IMR-90 (cell line): ENCODE measurements around the gene ZBTB11. TPM values are rescaled to one million over a fixed set of nuclear protein-coding genes. Genes with fewer than 3 reads are reported as not detected.

Source experiments
- ATAC-seq: fragments of 200-7000 bp; cut with Tn5 transposase; 2 replicates; pipeline ENCODE4 v1.9.1; 2020; ENCODE audit warnings: low read depth, mild to moderate bottlenecking, moderate library complexity
- BruUV-seq: library from RNA; stranded (reverse); fragments of 400-500 nt; replicated peaks from 2 replicates; lab custom pipeline; 2021; lab: Mats Ljungman, UMichigan
- CTCF ChIA-PET: fragments of 300-600 bp; formaldehyde crosslinking; extraction: SDS; loops from one replicate; lab custom pipeline; 2021; ENCODE audit warnings: antibody characterized with exemption; lab: Yijun Ruan, JAX
- POLR2A ChIA-PET: fragments of 300-600 bp; sonication (Branson Sonifier 250); formaldehyde crosslinking; loops from one replicate; lab custom pipeline; 2022; ENCODE audit warnings: antibody characterized with exemption; ENCODE audit not compliant: unreplicated experiment; lab: Charles Lee
- DNase-seq: peaks from one replicate; pipeline ENCODE4 v3.0.0; 2013
- H2AFZ ChIP-seq: replicated peaks from 2 replicates; pipeline ENCODE3; 2013; ENCODE audit warnings: low read length, mild to moderate bottlenecking; ENCODE audit not compliant: poor library complexity
- H2AK5ac ChIP-seq: 2 replicates; pipeline ENCODE4 v1.6.1; 2013; ENCODE audit warnings: low read depth, low read length, inconsistent platforms
- H2AK9ac ChIP-seq: replicated peaks from 2 replicates; pipeline ENCODE3; 2013; ENCODE audit warnings: mild to moderate bottlenecking, low read depth, low read length, moderate library complexity; ENCODE audit not compliant: poor library complexity
- H2BK120ac ChIP-seq: 2 replicates; pipeline ENCODE4 v1.6.1; 2013; ENCODE audit warnings: low read depth, low read length, inconsistent platforms
- H2BK15ac ChIP-seq: 3 replicates; pipeline ENCODE4 v1.6.1; 2013; ENCODE audit warnings: low read depth, low read length, inconsistent platforms
- H2BK20ac ChIP-seq: 2 replicates; pipeline ENCODE4 v1.6.1; 2013; ENCODE audit warnings: low read depth, mild to moderate bottlenecking, inconsistent platforms, low read length, moderate library complexity
- H2BK5ac ChIP-seq: 2 replicates; pipeline ENCODE4 v1.6.1; 2013; ENCODE audit warnings: mild to moderate bottlenecking, low read depth, low read length, inconsistent platforms; ENCODE audit not compliant: poor library complexity, severe bottlenecking
- H3K14ac ChIP-seq: replicated peaks from 2 replicates; pipeline ENCODE4 v1.6.1; 2013; ENCODE audit warnings: low read depth, low read length, inconsistent platforms
- H3K18ac ChIP-seq: 2 replicates; pipeline ENCODE4 v1.6.1; 2013; ENCODE audit warnings: low read depth, low read length, control low read depth
- H3K23ac ChIP-seq: 2 replicates; pipeline ENCODE4 v1.6.1; 2013; ENCODE audit warnings: low read depth, low read length, inconsistent platforms
- H3K27ac ChIP-seq: 2 replicates; pipeline ENCODE4 v1.5.1; 2013; ENCODE audit warnings: mild to moderate bottlenecking, control low read depth, low read length; ENCODE audit not compliant: insufficient read depth
- H3K27me3 ChIP-seq: 2 replicates; pipeline ENCODE4 v1.6.1; 2013; ENCODE audit warnings: low read length; ENCODE audit not compliant: control insufficient read depth, insufficient read depth
- H3K36me3 ChIP-seq: 2 replicates; pipeline ENCODE4 v1.6.1; 2013; ENCODE audit warnings: low read length, mixed read lengths; ENCODE audit not compliant: control insufficient read depth, insufficient read depth
- H3K4ac ChIP-seq: 2 replicates; pipeline ENCODE4 v1.6.1; 2013; ENCODE audit warnings: low read depth, low read length, inconsistent platforms
- H3K4me1 ChIP-seq: 2 replicates; pipeline ENCODE4 v1.6.1; 2013; ENCODE audit warnings: low read length, mixed read lengths; ENCODE audit not compliant: control insufficient read depth, insufficient read depth
- H3K4me2 ChIP-seq: 2 replicates; pipeline ENCODE4 v1.6.1; 2013; ENCODE audit warnings: low read depth, mild to moderate bottlenecking, control low read depth, low read length, moderate library complexity
- H3K4me3 ChIP-seq: 2 replicates; pipeline ENCODE4 v1.5.1; 2013; ENCODE audit warnings: low read depth, mild to moderate bottlenecking, control low read depth, low read length, moderate library complexity; ENCODE audit not compliant: insufficient read depth
- H3K56ac ChIP-seq: 2 replicates; pipeline ENCODE4 v1.6.1; 2013; ENCODE audit warnings: low read length, inconsistent platforms; ENCODE audit not compliant: insufficient read depth; ENCODE audit errors: extremely low read depth
- H3K79me1 ChIP-seq, 2 experiments: 2 replicates each; pipeline ENCODE4 v1.6.1; 2013; ENCODE audit warnings: low read length in 2 of 2, inconsistent platforms in 1 of 2, low read depth in 1 of 2
- H3K9ac ChIP-seq: 2 replicates; pipeline ENCODE4 v1.6.1; 2013; ENCODE audit warnings: low read depth, low read length, control low read depth
- H3K9me1 ChIP-seq: 2 replicates; pipeline ENCODE4 v1.6.1; 2013; ENCODE audit warnings: low read length, inconsistent platforms; ENCODE audit not compliant: insufficient read depth
- H3K9me3 ChIP-seq: 2 replicates; pipeline ENCODE4 v1.6.1; 2013; ENCODE audit warnings: low read length; ENCODE audit not compliant: control insufficient read depth, insufficient read depth
- H4K20me1 ChIP-seq: 2 replicates; pipeline ENCODE4 v1.6.1; 2013; ENCODE audit warnings: low read length, inconsistent platforms; ENCODE audit not compliant: insufficient read depth
- H4K5ac ChIP-seq: 2 replicates; pipeline ENCODE4 v1.6.1; 2013; ENCODE audit warnings: mild to moderate bottlenecking, low read depth, low read length, control low read depth
- H4K8ac ChIP-seq, 2 experiments: 2 replicates each; pipeline ENCODE4 v1.6.1; 2013; ENCODE audit warnings: low read depth in 2 of 2, low read length in 2 of 2, control low read depth in 1 of 2, inconsistent platforms in 1 of 2
- H4K91ac ChIP-seq: 2 replicates; pipeline ENCODE4 v1.6.1; 2013; ENCODE audit warnings: low read depth, low read length, inconsistent platforms; ENCODE audit not compliant: insufficient read depth
- BHLHE40 ChIP-seq: fragments of 150-350 bp; IDR thresholded peaks from 2 replicates; pipeline ENCODE4 v1.6.1; 2016; ENCODE audit warnings: mild to moderate bottlenecking, low read depth, low read length
- CEBPB ChIP-seq: IDR thresholded peaks from 2 replicates; pipeline ENCODE4 v1.6.1; 2012; ENCODE audit warnings: low read depth, low read length, improper control_type of control experiment
- CHD1 ChIP-seq: IDR thresholded peaks from 2 replicates; pipeline ENCODE4 v1.6.1; 2012; ENCODE audit warnings: low read depth, low read length, improper control_type of control experiment
- CTCF ChIP-seq: conservative IDR thresholded peaks from 2 replicates; pipeline ENCODE4 v1.5.1; 2012; ENCODE audit warnings: mild to moderate bottlenecking, low read depth, low read length, improper control_type of control experiment
- ELK1 ChIP-seq: fragments of 150-350 bp; IDR thresholded peaks from 2 replicates; pipeline ENCODE4 v1.6.1; 2016; ENCODE audit warnings: low read depth, mild to moderate bottlenecking, low read length, moderate library complexity, borderline replicate concordance
- MAFK ChIP-seq: IDR thresholded peaks from 2 replicates; pipeline ENCODE4 v1.6.1; 2012; ENCODE audit warnings: low read depth, low read length, improper control_type of control experiment
- MXI1 ChIP-seq: IDR thresholded peaks from 2 replicates; pipeline ENCODE4 v1.6.1; 2012; ENCODE audit warnings: low read depth, mild to moderate bottlenecking, low read length, moderate library complexity, borderline replicate concordance
- RAD21 ChIP-seq: IDR thresholded peaks from 2 replicates; pipeline ENCODE4 v1.6.1; 2012; ENCODE audit warnings: low read length, improper control_type of control experiment
- RCOR1 ChIP-seq: IDR thresholded peaks from 2 replicates; pipeline ENCODE4 v1.6.1; 2012; ENCODE audit warnings: mild to moderate bottlenecking, low read length, improper control_type of control experiment; ENCODE audit not compliant: insufficient replicate concordance
- WGBS, 2 experiments: methylation state at CpG; one replicate each; pipeline versions ENCODE4 v1.1.5 to v1.1.7; 2013; ENCODE audit warnings: missing lambda C conversion rate in 2 of 2; ENCODE audit not compliant: insufficient read length in 1 of 2; ENCODE audit errors: extremely low coverage in 2 of 2; 5-methylcytosine and 5-hydroxymethylcytosine counted together
- dilution Hi-C: fragments of 300-500 bp; cut with HindIII; formaldehyde crosslinking; loops from one replicate; pipeline ENCODE4 v1.14.3; 2018; ENCODE audit warnings: low sequenced_read_pairs; ENCODE audit not compliant: unreplicated experiment
- in situ Hi-C: fragments of 300-500 bp; cut with MboI; formaldehyde crosslinking; loops from 3 replicates; pipeline ENCODE4 v1.14.3; 2019; ENCODE audit warnings: low sequenced_read_pairs, inconsistent platforms, mixed read lengths
- intact Hi-C: fragments of 100-400 bp; cut with micrococcal nuclease; formaldehyde crosslinking; loops from 2 replicates; pipeline ENCODE4 v1.10.0; 2022
- polyA plus RNA-seq, 3 experiments: library from polyadenylated mRNA; depleted of rRNA; stranded (reverse); fragments of >200 nt; gene quantifications; 2 replicates each; pipeline ENCODE4 v1.2.3, GENCODE V29; 2012; ENCODE audit warnings: low replicate concordance in 1 of 3
- total RNA-seq: library from RNA; depleted of rRNA; stranded (reverse); fragments of >200 nt; gene quantifications from 2 replicates; pipeline ENCODE4 v1.2.3, GENCODE V29; 2012
- TF ChIP-seq, protein P1 (sequence below): fragments of 150-350 bp; IDR thresholded peaks from 2 replicates; pipeline ENCODE4 v1.6.1; 2017; ENCODE audit warnings: mild to moderate bottlenecking, antibody characterized with exemption, low read length, low read depth

Gene ZBTB11
- total and polyA plus RNA-seq, 2 of the 4 experiments (the other 2 are of a cell fraction) = 6.0 to 17.2 TPM

DNA sequence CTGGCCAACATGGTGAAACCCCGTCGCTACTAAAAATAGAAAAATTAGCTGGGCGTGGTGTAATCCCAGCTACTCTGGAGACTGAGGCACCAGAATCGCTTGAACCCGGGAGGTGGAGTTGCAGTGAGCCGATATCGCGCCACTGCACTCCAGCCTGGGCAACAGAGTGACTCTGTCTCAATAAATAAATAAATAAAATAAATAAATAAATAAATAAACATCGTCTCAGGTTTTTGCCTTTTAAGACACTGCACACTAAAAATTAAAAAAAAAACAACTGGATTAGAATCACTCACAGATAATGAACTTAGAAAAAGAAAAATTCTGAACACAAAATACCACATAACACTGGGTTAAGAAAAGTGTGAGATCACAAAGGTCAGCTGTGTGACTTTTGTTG is 2.4 kb downstream of the ZBTB11 start:
- H3K4me2 ChIP-seq = peak overlapping the region; percentile 46; the same call in 1 of the 2 replicates
- ChIA-PET CTCF (no interaction called here), POLR2A (no interaction called here)
- no peak overlapping the region for H3K27ac ChIP-seq
- ATAC-seq (no peak), DNase-seq (no peak)
- no peak overlapping the region for H2AFZ ChIP-seq
- no peak overlapping the region for H2BK20ac ChIP-seq
- H3K36me3 ChIP-seq = peaks cover 3% of the 10 kb centered on the region
- no peak overlapping the region for H3K9ac ChIP-seq
- no peak overlapping the region for H3K14ac ChIP-seq
- H2BK120ac ChIP-seq = no peak overlapping the region
- no peak overlapping the region for H4K91ac ChIP-seq
- in situ Hi-C loops (no loop called here), intact Hi-C loops (loop anchor here (10.0 kb wide), 1 partner anchor 1600 kb away; no protein-coding TSS in a partner anchor), dilution Hi-C loops (no loop called here)
- no peaks in the 10 kb centered on the region for H3K27me3 ChIP-seq
- H2BK15ac ChIP-seq = no peak overlapping the region
- no peak overlapping the region for H2BK5ac ChIP-seq
- H3K79me1 ChIP-seq = peaks cover 13 to 42% of the 10 kb centered on the region in 2 experiments; a peak in 3 of 4 replicates
- H3K9me1 ChIP-seq = 0 out of 2 replicates have a peak, but pooled peaks cover 2% of the 10 kb centered on the region
- H4K8ac ChIP-seq = no peak overlapping the region
- peaks cover 13% of the 10 kb centered on the region for H4K20me1 ChIP-seq
- H3K18ac ChIP-seq = no peak overlapping the region
- no peak overlapping the region for H3K4me3 ChIP-seq
- H3K4ac ChIP-seq = no peak overlapping the region
- BruUV-seq = no TSS peak
- peaks cover 4% of the 10 kb centered on the region for H3K4me1 ChIP-seq
- no peak for TF ChIP-seq CHD1
- no peak for TF ChIP-seq MXI1
- TF ChIP-seq, protein P1, sequence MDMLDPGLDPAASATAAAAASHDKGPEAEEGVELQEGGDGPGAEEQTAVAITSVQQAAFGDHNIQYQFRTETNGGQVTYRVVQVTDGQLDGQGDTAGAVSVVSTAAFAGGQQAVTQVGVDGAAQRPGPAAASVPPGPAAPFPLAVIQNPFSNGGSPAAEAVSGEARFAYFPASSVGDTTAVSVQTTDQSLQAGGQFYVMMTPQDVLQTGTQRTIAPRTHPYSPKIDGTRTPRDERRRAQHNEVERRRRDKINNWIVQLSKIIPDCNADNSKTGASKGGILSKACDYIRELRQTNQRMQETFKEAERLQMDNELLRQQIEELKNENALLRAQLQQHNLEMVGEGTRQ = no peak
- no peak for TF ChIP-seq ELK1
- TF ChIP-seq RAD21 = no peak
- no peak for TF ChIP-seq CEBPB
- TF ChIP-seq CTCF = no peak
- no peak for TF ChIP-seq RCOR1
- no peak for TF ChIP-seq BHLHE40
- TF ChIP-seq MAFK = no peak
- H2AK9ac ChIP-seq = no peak overlapping the region
- no peak overlapping the region for H2AK5ac ChIP-seq
- no peak overlapping the region for H4K5ac ChIP-seq
- no peak overlapping the region for H3K56ac ChIP-seq
- no peak overlapping the region for H3K23ac ChIP-seq
- WGBS, 2 experiments = no CpG with 5 or more reads among the region's 9 CpGs
- no peaks in the 10 kb centered on the region for H3K9me3 ChIP-seq
